ENCODE data around the gene PRKCH. TPM values are rescaled to one million over a fixed set of nuclear protein-coding genes. Genes with fewer than 3 reads are reported as not detected.

PRKCH gene
- total and polyA plus RNA-seq, 4 donors, result 1.8 to 77.2 (median 33.6) TPM

GRCh38 chr14:61433169-61433568 is 111.8 kb downstream of the PRKCH start:
- intact Hi-C loops (cut with DNase I), result no loop called here

GRCh38 chr14:61433828-61434227 is 112.4 kb downstream of the PRKCH start:
- 34 to 43% methylated on average over 1 of the region's 1 CpG for WGBS, 2 donors
- Histone ChIP-seq H3K27me3 (ENCODE audit: control insufficient read depth in 1 of 2, insufficient read depth in 2 of 2, low read length in 1 of 2) (no peaks in the 10 kb centered on the region), H3K27ac (ENCODE audit: low read depth in 1 of 2, low read length in 2 of 2) (no peak overlapping the region), H3K4me1 (ENCODE audit: control insufficient read depth in 1 of 2, insufficient read depth in 2 of 2, low read length in 2 of 2) (no peaks in the 10 kb centered on the region), H3K4me3 (ENCODE audit: low read length in 2 of 2) (no peak overlapping the region), H3K9me3 (ENCODE audit: control insufficient read depth, low read length) (peaks cover 2% of the 10 kb centered on the region), H3K36me3 (ENCODE audit: control insufficient read depth in 1 of 2, insufficient read depth in 2 of 2, low read length in 1 of 2) (no peaks in the 10 kb centered on the region)
- DNase-seq, result no peak
- intact Hi-C loops (cut with DNase I), result no loop called here
- ATAC-seq (ENCODE audit: low FRiP score), result no peak

More at GRCh38 chr14:61433169-61433568, 111.8 kb downstream of the PRKCH start:
- H3K27ac ChIP-seq (ENCODE audit: low read depth in 1 of 2, low read length in 2 of 2), result no peak overlapping the region
- H3K36me3 ChIP-seq (ENCODE audit: control insufficient read depth in 1 of 2, insufficient read depth in 2 of 2, low read length in 1 of 2), result no peaks in the 10 kb centered on the region
- peaks cover 2% of the 10 kb centered on the region for H3K9me3 ChIP-seq (ENCODE audit: control insufficient read depth, low read length)
- no peaks in the 10 kb centered on the region for H3K4me1 ChIP-seq (ENCODE audit: control insufficient read depth in 1 of 2, insufficient read depth in 2 of 2, low read length in 2 of 2)
- H3K4me3 ChIP-seq (ENCODE audit: low read length in 2 of 2), result no peak overlapping the region
- H3K27me3 ChIP-seq (ENCODE audit: control insufficient read depth in 1 of 2, insufficient read depth in 2 of 2, low read length in 1 of 2), result no peaks in the 10 kb centered on the region
- 42 to 53% methylated on average over 1 of the region's 1 CpG for WGBS, 2 donors
- no peak for DNase-seq
- no peak for ATAC-seq (ENCODE audit: low FRiP score)

GRCh38 chr14:61434311-61434710 is 112.9 kb downstream of the PRKCH start:
- DNase-seq (no peak), ATAC-seq (ENCODE audit: low FRiP score) (no peak)
- intact Hi-C loops (cut with DNase I), result no loop called here
- Histone ChIP-seq H3K4me1 (ENCODE audit: control insufficient read depth in 1 of 2, insufficient read depth in 2 of 2, low read length in 2 of 2) (no peaks in the 10 kb centered on the region), H3K27me3 (ENCODE audit: control insufficient read depth in 1 of 2, insufficient read depth in 2 of 2, low read length in 1 of 2) (no peaks in the 10 kb centered on the region), H3K4me3 (ENCODE audit: low read length in 2 of 2) (no peak overlapping the region), H3K36me3 (ENCODE audit: control insufficient read depth in 1 of 2, insufficient read depth in 2 of 2, low read length in 1 of 2) (no peaks in the 10 kb centered on the region), H3K9me3 (ENCODE audit: control insufficient read depth, low read length) (peaks cover 2% of the 10 kb centered on the region), H3K27ac (ENCODE audit: low read depth in 1 of 2, low read length in 2 of 2) (no peak overlapping the region)
- 75 to 79% methylated on average over 3 of the region's 3 CpGs for WGBS, 2 donors

- ATAC-seq (ENCODE audit: low FRiP score) (peak; percentile 36), DNase-seq (no peak)
- Histone ChIP-seq H3K9me3 (ENCODE audit: control insufficient read depth, low read length) (peaks cover 2% of the 10 kb centered on the region), H3K4me1 (ENCODE audit: control insufficient read depth in 1 of 2, insufficient read depth in 2 of 2, low read length in 2 of 2) (no peaks in the 10 kb centered on the region), H3K27me3 (ENCODE audit: control insufficient read depth in 1 of 2, insufficient read depth in 2 of 2, low read length in 1 of 2) (no peaks in the 10 kb centered on the region), H3K4me3 (ENCODE audit: low read length in 2 of 2) (no peak overlapping the region), H3K36me3 (ENCODE audit: control insufficient read depth in 1 of 2, insufficient read depth in 2 of 2, low read length in 1 of 2) (no peaks in the 10 kb centered on the region), H3K27ac (ENCODE audit: low read depth in 1 of 2, low read length in 2 of 2) (no peak overlapping the region)
- WGBS, 2 donors, result 70 to 77% methylated on average over 4 of the region's 4 CpGs
- intact Hi-C loops (cut with DNase I), result no loop called here
Measured at GRCh38 chr14:61435563-61436337, 114.4 kb downstream of the PRKCH start.

- Histone ChIP-seq H3K36me3 (ENCODE audit: control insufficient read depth in 1 of 2, insufficient read depth in 2 of 2, low read length in 1 of 2) (no peaks in the 10 kb centered on the region), H3K4me3 (ENCODE audit: low read length in 2 of 2) (no peak overlapping the region), H3K4me1 (ENCODE audit: control insufficient read depth in 1 of 2, insufficient read depth in 2 of 2, low read length in 2 of 2) (no peaks in the 10 kb centered on the region), H3K27ac (ENCODE audit: low read depth in 1 of 2, low read length in 2 of 2) (no peak overlapping the region), H3K9me3 (ENCODE audit: control insufficient read depth, low read length) (no peaks in the 10 kb centered on the region), H3K27me3 (ENCODE audit: control insufficient read depth in 1 of 2, insufficient read depth in 2 of 2, low read length in 1 of 2) (no peaks in the 10 kb centered on the region)
- WGBS, 2 donors, result 72 to 74% methylated on average over 3 of the region's 3 CpGs
- no peak for ATAC-seq (ENCODE audit: low FRiP score)
- intact Hi-C loops (cut with DNase I), result no loop called here
- DNase-seq, result no peak
Measured at GRCh38 chr14:61437381-61437780, 116.0 kb downstream of the PRKCH start.

- WGBS, 2 donors, result 82 to 88% methylated on average over 6 of the region's 6 CpGs
- Histone ChIP-seq H3K27me3 (ENCODE audit: control insufficient read depth in 1 of 2, insufficient read depth in 2 of 2, low read length in 1 of 2) (no peaks in the 10 kb centered on the region), H3K9me3 (ENCODE audit: control insufficient read depth, low read length) (no peaks in the 10 kb centered on the region), H3K36me3 (ENCODE audit: control insufficient read depth in 1 of 2, insufficient read depth in 2 of 2, low read length in 1 of 2) (no peaks in the 10 kb centered on the region), H3K27ac (ENCODE audit: low read depth in 1 of 2, low read length in 2 of 2) (no peak overlapping the region), H3K4me3 (ENCODE audit: low read length in 2 of 2) (no peak overlapping the region), H3K4me1 (ENCODE audit: control insufficient read depth in 1 of 2, insufficient read depth in 2 of 2, low read length in 2 of 2) (no peaks in the 10 kb centered on the region)
- DNase-seq (no peak), ATAC-seq (ENCODE audit: low FRiP score) (no peak)
- intact Hi-C loops (cut with DNase I), result no loop called here
Measured at GRCh38 chr14:61438036-61438435, 116.7 kb downstream of the PRKCH start.

GRCh38 chr14:61438497-61438859 is 117.1 kb downstream of the PRKCH start:
- intact Hi-C loops (cut with DNase I), result no loop called here

GRCh38 chr14:61438860-61439765 is 117.7 kb downstream of the PRKCH start:
- H3K4me3 ChIP-seq (ENCODE audit: low read length in 2 of 2), result no peak overlapping the region

More at GRCh38 chr14:61438497-61438859, 117.1 kb downstream of the PRKCH start:
- Histone ChIP-seq H3K4me1 (ENCODE audit: control insufficient read depth in 1 of 2, insufficient read depth in 2 of 2, low read length in 2 of 2) (no peaks in the 10 kb centered on the region), H3K9me3 (ENCODE audit: control insufficient read depth, low read length) (no peaks in the 10 kb centered on the region), H3K27me3 (ENCODE audit: control insufficient read depth in 1 of 2, insufficient read depth in 2 of 2, low read length in 1 of 2) (no peaks in the 10 kb centered on the region), H3K27ac (ENCODE audit: low read depth in 1 of 2, low read length in 2 of 2) (no peak overlapping the region), H3K36me3 (ENCODE audit: control insufficient read depth in 1 of 2, insufficient read depth in 2 of 2, low read length in 1 of 2) (no peaks in the 10 kb centered on the region), H3K4me3 (ENCODE audit: low read length in 2 of 2) (no peak overlapping the region)
- DNase-seq (no peak), ATAC-seq (ENCODE audit: low FRiP score) (peak; percentile 63)
- 50 to 52% methylated on average over 2 of the region's 2 CpGs for WGBS, 2 donors

More at GRCh38 chr14:61438860-61439765, 117.7 kb downstream of the PRKCH start:
- Histone ChIP-seq H3K4me1 (ENCODE audit: control insufficient read depth in 1 of 2, insufficient read depth in 2 of 2, low read length in 2 of 2) (no peaks in the 10 kb centered on the region), H3K36me3 (ENCODE audit: control insufficient read depth in 1 of 2, insufficient read depth in 2 of 2, low read length in 1 of 2) (no peaks in the 10 kb centered on the region), H3K27me3 (ENCODE audit: control insufficient read depth in 1 of 2, insufficient read depth in 2 of 2, low read length in 1 of 2) (no peaks in the 10 kb centered on the region), H3K27ac (ENCODE audit: low read depth in 1 of 2, low read length in 2 of 2) (no peak overlapping the region), H3K9me3 (ENCODE audit: control insufficient read depth, low read length) (no peaks in the 10 kb centered on the region)
- intact Hi-C loops (cut with DNase I), result no loop called here
- WGBS, 2 donors, result 26 to 27% methylated on average over 12 of the region's 12 CpGs
- peak; percentile 64 for ATAC-seq (ENCODE audit: low FRiP score)
- no peak for DNase-seq
